NCI-H2029 treated with DMSO at 0.1 percent for 48 hours (cell line): ENCODE data around the gene GRM1.

Source experiments
- DNase-seq: peaks from one replicate; lab custom pipeline; 2025; lab: John Stamatoyannopoulos, UW

Gene GRM1

GRCh38 chr6:146028851-146029572, at the start of gene GRM1:
GRM1 (plus strand) TSS chr6:146029062; CDS start chr6:146029518, 456 bp downstream.
- DNase-seq, result no peak

GRCh38 chr6:146009338-146009737, 19.5 kb upstream of the GRM1 start:
- DNase-seq, result no peak

- DNase-seq, result no peak
These were observed 14.6 kb upstream of the GRM1 start for GRCh38 chr6:146014233-146014632.

DNA sequence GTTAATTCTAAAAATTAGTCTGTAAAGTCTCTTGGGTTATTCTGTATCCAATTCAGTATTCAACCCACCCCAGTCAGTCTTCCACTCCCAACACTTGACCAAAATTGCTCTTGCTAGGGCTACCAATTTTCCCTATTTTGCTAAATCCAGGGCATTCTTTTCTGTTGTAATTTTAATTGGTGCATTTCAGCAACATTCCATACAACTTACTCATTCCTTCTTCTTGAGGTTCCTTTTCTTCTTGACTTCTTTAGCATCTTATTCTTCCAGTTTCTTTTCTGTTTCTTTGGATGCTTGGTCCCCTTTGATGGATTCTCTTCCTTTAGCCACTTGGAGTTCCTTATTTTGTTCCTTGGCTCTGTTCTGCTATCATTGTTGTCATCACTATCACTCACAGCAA, 11.2 kb upstream of the GRM1 start:
- no peak for DNase-seq

DNA sequence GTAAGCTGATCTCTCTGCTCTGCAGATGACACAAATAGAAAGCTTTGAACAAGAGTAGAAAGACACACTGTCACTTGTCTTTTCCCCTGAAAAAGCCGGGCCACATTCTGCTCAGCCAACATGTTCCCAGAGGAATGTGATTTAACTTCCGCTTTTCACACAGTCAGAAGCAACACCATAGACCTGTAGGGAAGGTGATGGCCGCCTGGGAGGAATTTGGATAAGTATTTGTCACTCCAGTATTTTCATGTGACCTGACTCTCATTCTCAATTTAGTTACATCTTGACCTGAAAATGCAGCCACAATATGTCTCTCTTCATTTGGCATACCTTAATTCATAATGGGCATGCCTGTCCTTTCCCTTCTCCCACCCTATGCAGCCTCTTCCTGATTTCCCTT, 2.0 kb upstream of the GRM1 start:
- no peak for DNase-seq

GRCh38 chr6:146027586-146028251, 1.1 kb upstream of the GRM1 start:
- DNase-seq, result no peak

DNA sequence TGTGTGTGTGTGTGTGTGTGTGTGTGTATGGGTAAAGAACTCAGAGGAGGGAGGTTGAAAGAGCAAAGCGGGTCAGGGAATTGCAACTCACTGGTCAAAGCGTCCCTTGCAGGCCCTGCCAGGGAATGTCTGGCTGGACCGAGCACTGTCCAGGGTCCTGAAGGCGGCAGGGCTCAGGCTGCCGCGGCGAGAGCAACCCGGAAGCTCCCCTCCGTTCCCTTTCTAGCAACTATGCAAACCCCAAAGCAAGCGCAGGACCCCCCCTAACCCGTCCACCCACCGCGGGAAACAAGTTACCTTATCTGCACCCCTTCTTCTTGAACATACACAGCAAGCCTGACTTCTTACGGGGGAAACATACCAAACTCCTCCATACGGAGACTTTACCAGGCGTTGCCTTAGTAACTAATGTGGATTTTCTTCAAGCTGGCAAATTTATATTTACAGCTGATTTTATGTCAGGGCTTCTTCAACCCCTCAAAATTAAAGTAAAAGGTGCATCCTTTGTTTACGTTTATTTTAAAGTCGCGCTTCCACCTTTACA, 538 bp upstream of the GRM1 start:
- DNase-seq, result no peak

DNA sequence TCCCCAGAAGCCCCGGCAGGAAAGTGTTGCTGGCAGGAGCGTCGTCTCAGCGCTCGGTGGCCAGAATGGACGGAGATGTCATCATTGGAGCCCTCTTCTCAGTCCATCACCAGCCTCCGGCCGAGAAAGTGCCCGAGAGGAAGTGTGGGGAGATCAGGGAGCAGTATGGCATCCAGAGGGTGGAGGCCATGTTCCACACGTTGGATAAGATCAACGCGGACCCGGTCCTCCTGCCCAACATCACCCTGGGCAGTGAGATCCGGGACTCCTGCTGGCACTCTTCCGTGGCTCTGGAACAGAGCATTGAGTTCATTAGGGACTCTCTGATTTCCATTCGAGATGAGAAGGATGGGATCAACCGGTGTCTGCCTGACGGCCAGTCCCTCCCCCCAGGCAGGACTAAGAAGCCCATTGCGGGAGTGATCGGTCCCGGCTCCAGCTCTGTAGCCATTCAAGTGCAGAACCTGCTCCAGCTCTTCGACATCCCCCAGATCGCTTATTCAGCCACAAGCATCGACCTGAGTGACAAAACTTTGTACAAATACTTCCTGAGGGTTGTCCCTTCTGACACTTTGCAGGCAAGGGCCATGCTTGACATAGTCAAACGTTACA, 817 bp downstream of the GRM1 start:
- DNase-seq, result no peak

DNA sequence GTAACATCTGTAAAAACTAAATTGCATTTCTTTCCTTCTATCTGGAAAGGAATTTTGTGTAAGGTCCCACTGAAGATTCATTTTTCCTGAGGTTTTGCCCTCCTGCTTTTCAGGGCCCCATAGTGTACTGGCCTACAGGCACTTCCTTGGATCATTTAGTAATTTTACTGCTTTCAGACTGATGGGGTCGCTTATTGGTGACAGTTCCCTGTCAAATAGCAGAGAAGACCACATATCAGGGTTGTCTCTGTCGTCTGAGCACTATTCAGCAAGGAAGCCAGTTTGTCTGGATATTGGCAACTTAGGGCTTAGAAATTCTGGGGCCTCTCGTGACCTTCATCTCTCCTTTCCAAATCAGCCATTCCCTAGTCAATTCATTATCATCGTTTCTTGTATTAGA, 3.5 kb downstream of the GRM1 start:
- no peak for DNase-seq

- no peak for DNase-seq
These were observed 11.5 kb downstream of the GRM1 start for GRCh38 chr6:146040360-146040759.

GRCh38 chr6:146041282-146041681, 12.4 kb downstream of the GRM1 start:
- no peak for DNase-seq

DNA sequence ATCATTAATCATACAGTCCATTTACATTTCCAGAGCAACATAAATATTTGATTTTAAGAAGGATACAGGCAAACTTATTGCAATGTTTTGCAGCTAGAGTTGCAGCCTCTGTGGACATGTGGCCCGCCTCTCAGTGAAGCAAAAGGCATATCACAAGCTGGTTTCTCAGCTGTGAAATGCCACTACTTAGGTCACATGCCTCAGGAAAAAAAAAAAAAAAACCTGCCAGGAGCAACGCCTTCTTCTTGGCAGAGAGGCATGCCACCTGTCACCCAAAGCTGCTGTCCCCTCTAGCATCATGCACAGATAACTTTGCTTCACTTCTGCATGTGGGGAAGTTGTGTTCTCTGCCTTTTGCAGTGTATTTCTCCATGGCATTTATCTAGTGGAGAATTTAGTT, 18.5 kb downstream of the GRM1 start:
- DNase-seq, result no peak

GRCh38 chr6:146050168-146050567, 21.3 kb downstream of the GRM1 start:
- DNase-seq, result no peak

DNA sequence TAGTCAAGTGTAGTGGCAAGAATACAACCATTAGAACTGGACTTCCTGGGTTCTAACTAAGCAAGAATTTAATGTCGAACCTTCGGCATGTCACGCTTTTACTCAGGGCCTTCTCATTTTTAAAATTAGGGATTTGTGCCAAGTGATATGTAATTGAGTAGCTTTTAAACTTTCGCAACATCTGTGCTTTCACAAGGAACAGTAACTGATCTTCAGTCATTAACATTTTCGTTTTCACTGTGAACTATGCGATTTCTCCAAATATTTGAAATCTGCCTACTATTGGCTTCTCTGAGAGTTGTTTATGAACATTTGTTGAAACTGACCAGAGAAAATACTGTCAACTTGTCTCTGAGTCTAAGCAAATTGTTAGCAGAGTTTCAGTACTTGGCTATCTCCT, 27.6 kb downstream of the GRM1 start:
- DNase-seq, result no peak

DNA sequence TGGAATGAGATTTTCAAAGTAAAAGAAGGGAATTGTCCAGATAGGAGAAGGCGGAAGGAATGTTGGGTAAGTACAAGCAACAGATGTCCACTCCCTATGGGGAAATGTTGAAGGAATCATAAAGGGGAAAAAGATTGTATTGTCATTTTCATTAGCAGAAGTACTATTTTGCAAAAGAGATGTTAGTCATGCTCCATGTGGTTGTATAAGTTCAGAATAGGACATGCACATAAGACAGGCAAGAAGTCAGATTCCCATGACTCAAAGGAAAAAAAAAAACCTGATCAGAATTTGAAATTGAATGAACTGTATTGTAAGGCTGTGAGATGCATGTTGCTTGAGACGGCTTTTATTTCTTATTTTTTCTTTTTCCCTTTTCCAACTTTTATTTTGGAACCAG, 36.8 kb downstream of the GRM1 start:
- no peak for DNase-seq

- DNase-seq, result no peak
These were observed 37.6 kb downstream of the GRM1 start for GRCh38 chr6:146066506-146066905.

DNA sequence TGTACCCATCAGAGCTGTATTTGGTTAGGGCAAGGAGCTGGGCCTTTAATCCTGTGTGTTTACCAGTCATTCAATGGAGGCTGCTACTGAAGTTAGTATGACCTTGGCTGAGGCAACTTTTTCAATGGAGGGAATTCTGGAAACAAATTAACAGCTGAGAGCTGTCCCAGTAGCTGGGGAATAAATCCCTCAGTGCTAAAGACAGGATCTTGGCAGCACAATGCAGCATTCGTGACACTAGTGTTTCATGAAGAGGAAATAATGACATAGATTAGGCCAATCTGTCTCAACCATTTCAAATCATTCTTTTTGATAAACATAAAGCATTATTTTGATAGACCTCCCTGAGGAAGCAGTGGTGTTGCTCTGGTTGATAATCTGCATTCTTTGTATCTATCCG, 42.9 kb downstream of the GRM1 start:
- DNase-seq, result no peak

- DNase-seq, result no peak
These were observed 49.1 kb downstream of the GRM1 start for GRCh38 chr6:146077992-146078391.

DNA sequence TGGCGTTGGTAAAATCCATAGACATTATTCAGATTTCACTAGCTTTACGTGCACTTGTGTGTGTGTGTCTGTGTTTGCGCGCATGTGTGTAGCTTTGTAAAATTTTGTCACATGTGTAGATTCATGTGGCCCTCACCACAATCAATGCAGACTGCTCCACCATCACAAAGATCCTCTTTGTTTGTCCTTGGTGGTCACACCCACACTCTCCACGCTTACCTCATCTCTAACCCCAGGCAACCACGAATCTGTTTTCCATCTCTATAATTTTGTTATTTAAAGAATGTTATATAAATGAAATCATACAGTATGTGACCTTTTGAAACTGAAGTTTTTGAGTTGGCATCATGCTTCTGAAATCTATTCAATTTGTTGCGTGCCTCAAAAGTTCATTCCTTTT, 58.5 kb downstream of the GRM1 start:
- no peak for DNase-seq

DNA sequence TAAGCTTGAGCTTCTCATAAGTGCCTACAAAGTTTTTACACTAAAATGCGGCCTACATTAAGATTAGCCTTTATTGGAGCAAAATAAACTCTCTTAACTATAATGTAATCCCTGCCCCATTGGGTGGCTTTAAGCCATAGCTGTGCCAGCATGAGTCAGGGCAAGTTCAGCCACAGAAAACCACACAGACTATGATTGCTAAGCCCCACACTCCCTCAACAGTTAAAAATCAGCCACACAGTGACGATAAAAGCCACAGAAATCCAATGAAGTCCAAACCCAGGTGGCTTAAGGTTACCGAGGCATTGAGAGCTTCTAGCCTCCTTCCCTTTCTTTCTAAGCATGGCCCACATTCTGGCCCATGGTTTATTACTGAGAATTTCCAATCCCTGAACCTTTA, 61.6 kb downstream of the GRM1 start:
- DNase-seq, result no peak

DNA sequence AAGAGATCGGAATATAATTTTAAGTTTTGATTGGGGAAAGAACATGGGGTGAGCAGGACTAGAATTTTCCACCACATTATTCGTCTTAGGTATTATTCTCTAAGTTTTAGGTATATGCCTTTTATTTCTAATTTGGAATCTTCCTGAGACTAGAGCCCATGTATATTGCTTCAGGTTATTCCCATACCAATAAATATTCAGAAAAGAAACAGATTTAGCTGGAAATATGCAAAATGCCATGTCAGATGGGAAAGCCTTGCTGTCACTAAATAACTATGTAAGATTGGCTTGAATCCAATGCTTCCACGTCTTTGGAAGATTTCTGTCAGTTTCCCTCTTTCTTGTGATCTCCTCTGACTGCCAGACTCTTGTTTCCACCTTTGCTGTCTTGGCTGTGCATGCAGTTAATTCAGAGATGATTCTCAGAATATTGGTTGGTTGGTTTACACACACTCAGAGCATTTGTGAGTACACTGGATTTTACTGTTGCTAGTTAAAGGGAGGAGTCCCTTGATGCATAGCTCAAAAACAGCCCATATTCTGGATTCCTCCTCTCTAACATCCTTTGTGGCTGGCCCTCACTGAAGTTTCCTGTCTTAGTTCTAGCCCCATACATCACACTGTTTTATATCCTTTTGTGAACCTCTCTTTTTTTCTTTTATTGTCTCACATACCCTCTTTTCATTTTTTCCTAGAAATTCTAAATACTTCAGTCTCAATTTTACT, 64.3 kb downstream of the GRM1 start:
- no peak for DNase-seq

DNA sequence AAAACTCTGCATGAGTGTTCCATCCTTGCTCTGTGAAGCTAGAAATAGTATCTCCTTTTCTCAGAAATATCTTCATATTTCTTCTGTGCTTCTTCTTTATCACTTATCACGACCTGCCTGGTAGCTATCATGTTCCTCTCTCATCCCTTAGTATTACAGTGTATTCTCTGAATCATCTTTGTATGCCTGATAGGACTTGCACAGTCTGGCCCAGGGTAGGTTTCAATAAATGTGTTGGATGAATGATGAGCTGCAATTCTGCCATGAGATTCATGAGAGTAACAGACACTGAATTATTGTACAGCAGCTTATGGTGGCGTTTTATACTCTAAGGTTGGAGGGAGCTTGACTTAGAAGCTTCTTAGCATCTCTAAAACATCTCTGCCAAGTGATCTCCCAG, 66.6 kb downstream of the GRM1 start:
- DNase-seq, result no peak

- DNase-seq, result no peak
These were observed 68.7 kb downstream of the GRM1 start for GRCh38 chr6:146097586-146097985.
